Astrocyte (in vitro differentiated cells and primary cell): Measurements from ENCODE around the gene NFIA. TPM values are rescaled to one million over a fixed set of nuclear protein-coding genes. Genes with fewer than 3 reads are reported as not detected.

Experiments
- DNase-seq: peaks from one replicate; pipeline ENCODE4 v3.0.0-alpha.2; 2010; ENCODE audit warnings: low read depth
- FAIRE-seq: peaks from 2 replicates; lab custom pipeline; 2011; peaks lifted over from hg19 to GRCh38; lab: Jason Lieb, UNC
- H2AFZ ChIP-seq: 2 replicates; pipeline ENCODE4 v1.6.0; 2012; ENCODE audit warnings: low read depth, low read length, inconsistent platforms
- H3K27ac ChIP-seq: 2 replicates; pipeline ENCODE4 v1.5.1; 2011; ENCODE audit warnings: low read depth, low read length, inconsistent platforms
- H3K27me3 ChIP-seq: 2 replicates; pipeline ENCODE4 v1.6.0; 2011; ENCODE audit warnings: low read length, inconsistent platforms; ENCODE audit not compliant: insufficient read depth
- H3K36me3 ChIP-seq: 2 replicates; pipeline ENCODE4 v1.5.1; 2011; ENCODE audit warnings: low read length, inconsistent platforms; ENCODE audit not compliant: insufficient read depth
- H3K4me1 ChIP-seq: 2 replicates; pipeline ENCODE4 v1.5.1; 2011; ENCODE audit warnings: low read length, inconsistent platforms; ENCODE audit not compliant: insufficient read depth
- H3K4me2 ChIP-seq: 2 replicates; pipeline ENCODE4 v1.6.0; 2012; ENCODE audit warnings: low read length, inconsistent platforms
- H3K4me3 ChIP-seq: 2 replicates; pipeline ENCODE4 v1.5.1; 2011; ENCODE audit warnings: low read depth, mild to moderate bottlenecking, low read length, inconsistent platforms; ENCODE audit not compliant: insufficient read depth
- H3K79me2 ChIP-seq: 2 replicates; pipeline ENCODE4 v1.6.0; 2012; ENCODE audit warnings: mild to moderate bottlenecking, low read length, inconsistent platforms; ENCODE audit not compliant: insufficient read depth
- H3K9ac ChIP-seq: 2 replicates; pipeline ENCODE4 v1.6.0; 2012; ENCODE audit warnings: mild to moderate bottlenecking, low read length, inconsistent platforms
- H3K9me3 ChIP-seq: 2 replicates; pipeline ENCODE4 v1.5.1; 2012; ENCODE audit warnings: low read depth, mild to moderate bottlenecking, low read length, inconsistent platforms; ENCODE audit not compliant: insufficient read depth
- H4K20me1 ChIP-seq: 2 replicates; pipeline ENCODE4 v1.6.0; 2012; ENCODE audit warnings: low read length, inconsistent platforms; ENCODE audit not compliant: insufficient read depth
- H3K27ac Mint-ChIP-seq: one replicate; pipeline ENCODE4 v1.8.0; 2021; ENCODE audit warnings: mild to moderate bottlenecking, mixed read lengths; ENCODE audit not compliant: unreplicated experiment
- H3K27me3 Mint-ChIP-seq: one replicate; pipeline ENCODE4 v1.8.0; 2021; ENCODE audit warnings: low read depth, mixed read lengths; ENCODE audit not compliant: unreplicated experiment
- H3K36me3 Mint-ChIP-seq: one replicate; pipeline ENCODE4 v1.8.0; 2021; ENCODE audit warnings: low read depth, mixed read lengths; ENCODE audit not compliant: unreplicated experiment
- H3K4me1 Mint-ChIP-seq: one replicate; pipeline ENCODE4 v1.8.0; 2021; ENCODE audit warnings: low read depth, mixed read lengths; ENCODE audit not compliant: unreplicated experiment
- H3K4me3 Mint-ChIP-seq: one replicate; pipeline ENCODE4 v1.8.0; 2021; ENCODE audit warnings: mild to moderate bottlenecking, moderate library complexity, mixed read lengths; ENCODE audit not compliant: unreplicated experiment
- H3K9me3 Mint-ChIP-seq: one replicate; pipeline ENCODE4 v1.8.0; 2021; ENCODE audit warnings: mild to moderate bottlenecking, mixed read lengths; ENCODE audit not compliant: unreplicated experiment
- CTCF ChIP-seq: IDR thresholded peaks from 2 replicates; pipeline ENCODE4 v1.5.1; 2011; ENCODE audit warnings: low read depth, mild to moderate bottlenecking, inconsistent platforms, low read length, moderate library complexity; ENCODE audit not compliant: insufficient read depth
- EZH2 ChIP-seq: IDR thresholded peaks from 2 replicates; pipeline ENCODE4 v1.6.1; 2012; ENCODE audit warnings: mild to moderate bottlenecking, low read length, inconsistent platforms; ENCODE audit not compliant: insufficient read depth
- total RNA-seq: library from RNA; stranded (reverse); gene quantifications from 2 replicates; pipeline ENCODE4 v1.2.1, GENCODE V29; 2021

NFIA gene
- total RNA-seq, 1 donor from 2014 or later, result 4.6 TPM

- Histone ChIP-seq H3K27ac (no peak overlapping the region), H3K27me3 (peaks cover 7% of the 10 kb centered on the region), H3K9ac (no peak overlapping the region), H3K4me2 (no peak overlapping the region), H3K9me3 (no peaks in the 10 kb centered on the region), H4K20me1 (no peaks in the 10 kb centered on the region), H3K79me2 (no peaks in the 10 kb centered on the region), H3K4me1 (peaks cover 7% of the 10 kb centered on the region), H3K4me3 (no peak overlapping the region), H2AFZ (no peak overlapping the region), H3K36me3 (no peaks in the 10 kb centered on the region)
- Mint-ChIP-seq H3K27ac (no peak overlapping the region), H3K9me3 (no peaks in the 10 kb centered on the region), H3K27me3 (no peaks in the 10 kb centered on the region), H3K4me3 (no peak overlapping the region), H3K4me1 (peaks cover 35% of the 10 kb centered on the region), H3K36me3 (no peaks in the 10 kb centered on the region)
- TF ChIP-seq CTCF (no peak), EZH2 (no peak)
- DNase-seq (no peak), FAIRE-seq (no peak)
Measured at GRCh38 chr1:61285371-61285885, 203.1 kb downstream of the NFIA start.

GRCh38 chr1:61287014-61287413 is 204.7 kb downstream of the NFIA start:
- Histone ChIP-seq H3K27me3 (peaks cover 7% of the 10 kb centered on the region), H3K4me1 (peaks cover 7% of the 10 kb centered on the region), H3K4me2 (peak overlapping the region; percentile 27), H2AFZ (no peak overlapping the region), H3K36me3 (no peaks in the 10 kb centered on the region), H3K4me3 (no peak overlapping the region), H3K79me2 (no peaks in the 10 kb centered on the region), H3K9ac (no peak overlapping the region), H3K27ac (peak overlapping the region; percentile 69), H4K20me1 (no peaks in the 10 kb centered on the region), H3K9me3 (no peaks in the 10 kb centered on the region)
- FAIRE-seq (peak; percentile 70), DNase-seq (peak; percentile 50)
- H3K9me3 Mint-ChIP-seq, result no peaks in the 10 kb centered on the region
- no peak for TF ChIP-seq CTCF
- no peak for TF ChIP-seq EZH2
- peaks cover 3% of the 10 kb centered on the region for H3K27me3 Mint-ChIP-seq
- H3K36me3 Mint-ChIP-seq, result no peaks in the 10 kb centered on the region
- no peak overlapping the region for H3K27ac Mint-ChIP-seq
- H3K4me1 Mint-ChIP-seq, result peaks cover 35% of the 10 kb centered on the region
- H3K4me3 Mint-ChIP-seq, result no peak overlapping the region

- Histone ChIP-seq H3K4me3 (no peak overlapping the region), H3K9ac (no peak overlapping the region), H3K79me2 (no peaks in the 10 kb centered on the region), H3K27me3 (peaks cover 11% of the 10 kb centered on the region), H3K27ac (peak overlapping the region; percentile 69), H4K20me1 (no peaks in the 10 kb centered on the region), H2AFZ (no peak overlapping the region), H3K36me3 (no peaks in the 10 kb centered on the region), H3K9me3 (no peaks in the 10 kb centered on the region), H3K4me1 (peaks cover 7% of the 10 kb centered on the region), H3K4me2 (peak overlapping the region; percentile 27)
- Mint-ChIP-seq H3K27ac (peak overlapping the region; percentile 75), H3K36me3 (no peaks in the 10 kb centered on the region), H3K27me3 (peaks cover 3% of the 10 kb centered on the region), H3K4me3 (no peak overlapping the region), H3K4me1 (peaks cover 29% of the 10 kb centered on the region), H3K9me3 (no peaks in the 10 kb centered on the region)
- DNase-seq (peak; percentile 91), FAIRE-seq (peak; percentile 54)
- TF ChIP-seq EZH2 (no peak), CTCF (no peak)
Measured at GRCh38 chr1:61287734-61288133, 205.4 kb downstream of the NFIA start.
